ENCODE data around the gene CD8B.
"Not testable (repeated sequence)": the region's sequence is repeated elsewhere in the genome, so short reads cannot be mapped to it uniquely, and the experiment has no call there.

GRCh38 chr2:86868895-86869468, 7.3 kb upstream of the CD8B start:
- TF ChIP-seq, protein P1, sequence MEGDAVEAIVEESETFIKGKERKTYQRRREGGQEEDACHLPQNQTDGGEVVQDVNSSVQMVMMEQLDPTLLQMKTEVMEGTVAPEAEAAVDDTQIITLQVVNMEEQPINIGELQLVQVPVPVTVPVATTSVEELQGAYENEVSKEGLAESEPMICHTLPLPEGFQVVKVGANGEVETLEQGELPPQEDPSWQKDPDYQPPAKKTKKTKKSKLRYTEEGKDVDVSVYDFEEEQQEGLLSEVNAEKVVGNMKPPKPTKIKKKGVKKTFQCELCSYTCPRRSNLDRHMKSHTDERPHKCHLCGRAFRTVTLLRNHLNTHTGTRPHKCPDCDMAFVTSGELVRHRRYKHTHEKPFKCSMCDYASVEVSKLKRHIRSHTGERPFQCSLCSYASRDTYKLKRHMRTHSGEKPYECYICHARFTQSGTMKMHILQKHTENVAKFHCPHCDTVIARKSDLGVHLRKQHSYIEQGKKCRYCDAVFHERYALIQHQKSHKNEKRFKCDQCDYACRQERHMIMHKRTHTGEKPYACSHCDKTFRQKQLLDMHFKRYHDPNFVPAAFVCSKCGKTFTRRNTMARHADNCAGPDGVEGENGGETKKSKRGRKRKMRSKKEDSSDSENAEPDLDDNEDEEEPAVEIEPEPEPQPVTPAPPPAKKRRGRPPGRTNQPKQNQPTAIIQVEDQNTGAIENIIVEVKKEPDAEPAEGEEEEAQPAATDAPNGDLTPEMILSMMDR (conservative IDR thresholded peaks at IDR 0.05 in 1 of 2, IDR thresholded peaks at IDR 0.05 in 1 of 2; ENCODE audit: low read depth in 1 of 2, low read length in 2 of 2) = not testable (repeated sequence)
- TF ChIP-seq EZH2 (IDR thresholded peaks at IDR 0.05; ENCODE audit: low read length, missing control alignments) = not testable (repeated sequence)
